SU-DHL-6 (cell line): Measurements from ENCODE around the gene ARHGAP45.

ENCODE experiments used
- H2AFZ ChIP-seq: fragments of 200-600 bp; sonication (generic); 2 replicates; pipeline ENCODE4 v1.6.1; 2014; ENCODE audit warnings: low read depth, mild to moderate bottlenecking, moderate library complexity, mixed read lengths, antibody characterized with exemption, low read length; ENCODE audit not compliant: severe bottlenecking
- H3F3A ChIP-seq: fragments of 200-600 bp; shearing (Covaris generic); 2 replicates; pipeline ENCODE4 v1.6.0; 2016; ENCODE audit warnings: antibody characterized with exemption, mild to moderate bottlenecking; ENCODE audit not compliant: insufficient read depth
- H3K27ac ChIP-seq: fragments of 200-600 bp; sonication (generic); 2 replicates; pipeline ENCODE4 v1.5.1; 2016; ENCODE audit warnings: low read depth, mild to moderate bottlenecking, low read length, moderate library complexity, mixed read lengths
- H3K27me3 ChIP-seq: fragments of 200-600 bp; sonication (generic), shearing (Covaris generic); 2 replicates; pipeline ENCODE4 v1.6.0; 2014; ENCODE audit warnings: mild to moderate bottlenecking, low read length
- H3K36me3 ChIP-seq: fragments of 200-600 bp; sonication (generic); 2 replicates; pipeline ENCODE4 v1.6.1; 2014; ENCODE audit warnings: mild to moderate bottlenecking, low read length, mixed read lengths
- H3K4me2 ChIP-seq: fragments of 300-600, 200-600 bp; shearing (Covaris generic), sonication (generic); 2 replicates; pipeline ENCODE4 v1.6.0; 2014; ENCODE audit warnings: low read length, low read depth, mild to moderate bottlenecking; ENCODE audit not compliant: poor library complexity, severe bottlenecking
- H3K4me3 ChIP-seq: fragments of 200-600 bp; sonication (generic); 2 replicates; pipeline ENCODE4 v1.5.1; 2014; ENCODE audit warnings: antibody characterized with exemption, low read length, mild to moderate bottlenecking, mixed read lengths; ENCODE audit not compliant: insufficient read depth, poor library complexity, severe bottlenecking
- H3K79me2 ChIP-seq: fragments of 200-600 bp; sonication (generic); 2 replicates; pipeline ENCODE4 v1.6.1; 2014; ENCODE audit warnings: mild to moderate bottlenecking, low read length, moderate library complexity; ENCODE audit not compliant: insufficient read depth
- H3K9ac ChIP-seq: fragments of 200-600 bp; sonication (generic); 2 replicates; pipeline ENCODE4 v1.7.0; 2014; ENCODE audit warnings: mild to moderate bottlenecking, low read length
- H3K9me2 ChIP-seq: fragments of 200-600 bp; sonication (generic); replicated peaks from 2 replicates; pipeline ENCODE4 v1.6.1; 2014; ENCODE audit warnings: low read length; ENCODE audit not compliant: insufficient read depth
- H3K9me3 ChIP-seq: fragments of 200-600 bp; sonication (generic); 2 replicates; pipeline ENCODE4 v1.6.1; 2014; ENCODE audit warnings: low read length, mixed read lengths; ENCODE audit not compliant: insufficient read depth
- H4K20me1 ChIP-seq: fragments of 200-600 bp; sonication (generic); 2 replicates; pipeline ENCODE4 v1.6.1; 2014; ENCODE audit warnings: low read depth, mild to moderate bottlenecking, antibody characterized with exemption, low read length, moderate library complexity, mixed read lengths
- EZH2phosphoT487 ChIP-seq: fragments of 200-600 bp; sonication (generic), shearing (Covaris generic); conservative IDR thresholded peaks from 2 replicates; pipeline ENCODE4 v1.6.1; 2018; ENCODE audit warnings: mild to moderate bottlenecking, antibody characterized with exemption, low read length, moderate library complexity, mixed read lengths
- TF ChIP-seq, protein P1 (sequence below): fragments of 200-600 bp; sonication (generic); IDR thresholded peaks from one replicate; pipeline ENCODE4 v1.5.1; 2017; ENCODE audit warnings: antibody characterized with exemption, mild to moderate bottlenecking, low read length, moderate library complexity; ENCODE audit not compliant: insufficient read depth, poor library complexity, severe bottlenecking

ARHGAP45 gene

DNA sequence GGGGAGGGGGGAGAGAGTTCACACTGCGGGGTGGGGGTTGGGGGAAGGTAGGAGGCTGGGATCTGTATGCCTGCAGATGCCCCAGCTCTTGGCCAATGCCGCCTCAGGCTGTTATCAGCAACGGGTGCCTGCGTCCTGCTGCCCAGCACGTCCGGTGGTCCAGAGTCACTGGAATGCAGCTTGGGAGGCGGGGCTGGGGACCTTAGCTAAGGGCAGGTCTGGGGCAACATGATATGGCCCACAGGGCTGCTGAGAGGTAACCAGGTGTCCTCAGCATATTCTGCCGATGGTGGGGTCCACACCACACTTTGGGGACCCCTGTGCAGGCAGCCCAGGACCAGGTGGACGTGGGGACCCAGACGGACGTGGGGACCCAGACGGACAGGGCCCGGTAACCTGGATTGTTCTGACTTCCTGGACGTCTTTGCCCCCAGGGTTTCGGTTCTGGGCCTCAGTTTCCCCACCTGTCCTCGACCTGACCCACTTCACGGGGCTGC is 668 bp upstream of the ARHGAP45 start:
- peak overlapping the region; percentile 88 for H3K4me3 ChIP-seq

DNA sequence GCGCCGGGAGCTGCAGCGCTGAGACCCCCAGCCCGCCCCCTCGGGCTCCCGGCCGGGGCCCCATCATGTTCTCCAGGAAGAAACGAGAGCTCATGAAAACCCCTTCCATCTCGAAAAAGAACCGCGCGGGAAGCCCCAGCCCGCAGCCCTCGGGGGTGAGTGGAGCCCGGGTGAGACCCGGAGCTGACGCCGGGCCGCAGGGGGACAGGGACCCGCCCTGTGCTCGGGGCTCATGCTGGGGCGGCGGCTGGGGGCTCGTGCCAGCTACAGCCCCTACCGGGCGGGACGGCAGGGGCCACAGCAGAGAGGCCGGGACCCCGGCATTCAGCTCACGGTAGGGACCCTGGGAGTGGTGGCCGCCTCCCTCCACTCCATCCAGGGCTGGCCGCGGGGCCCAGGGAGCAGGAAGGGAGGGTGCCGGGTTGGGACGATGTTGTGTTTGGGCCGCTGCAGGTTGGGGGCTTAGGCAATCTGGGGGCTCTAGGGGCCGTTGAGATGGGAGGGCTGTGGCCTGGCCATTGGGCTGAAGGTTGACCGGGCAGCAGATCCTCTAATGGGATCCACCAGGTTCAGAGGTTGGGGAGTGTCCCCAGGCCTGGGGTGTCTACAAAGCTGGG is 482 bp downstream of the ARHGAP45 start:
- H3K79me2 ChIP-seq, result peaks cover 21% of the 10 kb centered on the region
- H4K20me1 ChIP-seq, result no peaks in the 10 kb centered on the region
- TF ChIP-seq, protein P1, sequence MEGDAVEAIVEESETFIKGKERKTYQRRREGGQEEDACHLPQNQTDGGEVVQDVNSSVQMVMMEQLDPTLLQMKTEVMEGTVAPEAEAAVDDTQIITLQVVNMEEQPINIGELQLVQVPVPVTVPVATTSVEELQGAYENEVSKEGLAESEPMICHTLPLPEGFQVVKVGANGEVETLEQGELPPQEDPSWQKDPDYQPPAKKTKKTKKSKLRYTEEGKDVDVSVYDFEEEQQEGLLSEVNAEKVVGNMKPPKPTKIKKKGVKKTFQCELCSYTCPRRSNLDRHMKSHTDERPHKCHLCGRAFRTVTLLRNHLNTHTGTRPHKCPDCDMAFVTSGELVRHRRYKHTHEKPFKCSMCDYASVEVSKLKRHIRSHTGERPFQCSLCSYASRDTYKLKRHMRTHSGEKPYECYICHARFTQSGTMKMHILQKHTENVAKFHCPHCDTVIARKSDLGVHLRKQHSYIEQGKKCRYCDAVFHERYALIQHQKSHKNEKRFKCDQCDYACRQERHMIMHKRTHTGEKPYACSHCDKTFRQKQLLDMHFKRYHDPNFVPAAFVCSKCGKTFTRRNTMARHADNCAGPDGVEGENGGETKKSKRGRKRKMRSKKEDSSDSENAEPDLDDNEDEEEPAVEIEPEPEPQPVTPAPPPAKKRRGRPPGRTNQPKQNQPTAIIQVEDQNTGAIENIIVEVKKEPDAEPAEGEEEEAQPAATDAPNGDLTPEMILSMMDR, result no peak
- TF ChIP-seq EZH2phosphoT487, result no peak
- no peaks in the 10 kb centered on the region for H3K36me3 ChIP-seq
- H3K9me2 ChIP-seq, result no peaks in the 10 kb centered on the region
- H3K4me3 ChIP-seq, result peak overlapping the region; percentile 88
- H3F3A ChIP-seq, result peaks cover 36% of the 10 kb centered on the region
- H3K9me3 ChIP-seq, result no peaks in the 10 kb centered on the region
- H3K27me3 ChIP-seq, result no peaks in the 10 kb centered on the region
- peak overlapping the region; percentile 96 for H3K9ac ChIP-seq
- H3K4me2 ChIP-seq, result peak overlapping the region; percentile 74
- peak overlapping the region; percentile 13 for H2AFZ ChIP-seq
- peak overlapping the region; percentile 89 for H3K27ac ChIP-seq

More for the DNA sequence above, 668 bp upstream of the ARHGAP45 start:
- TF ChIP-seq, protein P1, result no peak
- TF ChIP-seq EZH2phosphoT487, result no peak
- H3K36me3 ChIP-seq, result no peaks in the 10 kb centered on the region
- H3K9me3 ChIP-seq, result no peaks in the 10 kb centered on the region
- H3K9me2 ChIP-seq, result no peaks in the 10 kb centered on the region
- peak overlapping the region; percentile 74 for H3K4me2 ChIP-seq
- H3K27ac ChIP-seq, result peak overlapping the region; percentile 89
- H4K20me1 ChIP-seq, result no peaks in the 10 kb centered on the region
- H3K27me3 ChIP-seq, result no peaks in the 10 kb centered on the region
- H3K79me2 ChIP-seq, result peaks cover 21% of the 10 kb centered on the region
- peaks cover 27% of the 10 kb centered on the region for H3F3A ChIP-seq
- H2AFZ ChIP-seq, result no peak overlapping the region
- peak overlapping the region; percentile 96 for H3K9ac ChIP-seq

DNA sequence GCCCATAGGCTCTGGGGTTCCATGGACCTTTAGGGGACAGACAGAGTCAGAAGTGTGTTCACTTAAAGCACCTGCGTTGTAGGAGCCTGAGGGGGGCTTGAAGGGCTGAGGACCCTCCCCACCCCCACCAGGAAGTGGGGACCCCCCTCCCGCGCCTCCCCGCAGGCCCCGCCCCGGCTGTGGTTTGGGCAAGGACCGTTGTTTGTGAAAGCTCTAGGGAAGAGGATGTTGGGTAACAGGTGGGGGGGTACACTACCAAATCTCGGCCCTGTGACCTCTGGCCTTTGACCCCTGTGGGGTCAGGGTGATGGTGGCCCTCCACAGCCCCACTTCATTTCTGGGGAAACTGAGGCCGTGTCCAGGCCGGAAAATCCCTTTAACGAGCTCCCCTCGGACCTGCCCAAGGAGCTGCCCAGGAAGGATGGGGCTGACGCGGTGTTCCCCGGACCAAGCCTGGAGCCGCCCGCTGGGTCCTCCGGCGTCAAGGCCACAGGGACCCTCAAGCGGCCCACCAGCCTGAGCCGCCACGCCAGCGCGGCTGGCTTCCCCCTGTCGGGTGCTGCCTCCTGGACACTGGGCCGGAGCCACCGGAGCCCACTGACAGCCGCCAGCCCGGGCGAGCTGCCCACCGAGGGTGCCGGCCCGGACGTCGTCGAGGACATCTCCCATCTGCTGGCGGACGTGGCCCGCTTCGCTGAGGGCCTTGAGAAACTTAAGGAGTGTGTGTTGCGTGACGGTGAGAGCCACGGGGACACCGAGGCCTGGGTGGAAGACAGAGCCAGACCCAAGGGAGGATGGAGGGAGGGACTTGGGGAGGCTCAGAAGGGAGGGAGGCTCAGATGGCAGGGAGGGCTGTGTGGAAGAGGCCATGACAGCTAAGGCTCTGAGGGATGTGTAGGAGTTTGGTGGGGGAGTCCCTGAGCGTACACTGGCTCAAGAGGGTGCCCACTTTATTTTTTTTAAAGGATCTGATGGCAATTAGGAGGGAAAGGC is 1.3 kb downstream of the ARHGAP45 start:
- H3F3A ChIP-seq, result peaks cover 40% of the 10 kb centered on the region
- H2AFZ ChIP-seq, result no peak overlapping the region
- H3K27me3 ChIP-seq, result no peaks in the 10 kb centered on the region
- peak overlapping the region; percentile 88 for H3K4me3 ChIP-seq
- H3K9ac ChIP-seq, result peak overlapping the region; percentile 96
- peak overlapping the region; percentile 74 for H3K4me2 ChIP-seq
- no peaks in the 10 kb centered on the region for H3K36me3 ChIP-seq
- no peaks in the 10 kb centered on the region for H4K20me1 ChIP-seq
- H3K9me3 ChIP-seq, result no peaks in the 10 kb centered on the region
- peaks cover 21% of the 10 kb centered on the region for H3K79me2 ChIP-seq
- TF ChIP-seq EZH2phosphoT487, result no peak
- TF ChIP-seq, protein P1, result no peak
- no peaks in the 10 kb centered on the region for H3K9me2 ChIP-seq
- H3K27ac ChIP-seq, result peak overlapping the region; percentile 89
